GM23338 (cell line): ENCODE data around the gene ACAD11. TPM values are rescaled to one million over a fixed set of nuclear protein-coding genes. Genes with fewer than 3 reads are reported as not detected.

Experiments
- ATAC-seq: fragments of 200-7000 bp; cut with Tn5 transposase; 3 replicates; pipeline ENCODE4 v1.9.1; 2020
- DNase-seq: peaks from one replicate; pipeline ENCODE4 v3.0.0-alpha.2; 2015; ENCODE audit warnings: low spot score
- H2AFZ ChIP-seq: fragments of 200-600 bp; sonication (generic); 2 replicates; pipeline ENCODE4 v1.8.0; 2016; ENCODE audit warnings: antibody characterized with exemption, mild to moderate bottlenecking, moderate library complexity
- H3F3A ChIP-seq: fragments of 200-600 bp; sonication (generic); replicated peaks from 2 replicates; pipeline ENCODE4 v1.8.0; 2017; ENCODE audit warnings: antibody characterized with exemption, mixed run types, low read depth
- H3K27ac ChIP-seq: fragments of 200-600 bp; sonication (generic); 2 replicates; pipeline ENCODE4 v1.6.1; 2016; ENCODE audit warnings: low read depth
- H3K27me3 ChIP-seq: fragments of 200-600 bp; sonication (generic); 2 replicates; pipeline ENCODE4 v1.8.0; 2016; ENCODE audit warnings: mild to moderate bottlenecking, mixed run types, moderate library complexity; ENCODE audit not compliant: insufficient read depth
- H3K36me3 ChIP-seq: fragments of 200-600 bp; sonication (generic); 2 replicates; pipeline ENCODE4 v1.8.0; 2016; ENCODE audit warnings: mild to moderate bottlenecking; ENCODE audit not compliant: insufficient read depth
- H3K4me1 ChIP-seq: fragments of 200-600 bp; sonication (generic); 2 replicates; pipeline ENCODE4 v1.8.0; 2016; ENCODE audit warnings: mild to moderate bottlenecking, moderate library complexity; ENCODE audit not compliant: insufficient read depth
- H3K4me2 ChIP-seq: fragments of 200-600 bp; sonication (generic); 2 replicates; pipeline ENCODE4 v1.7.1; 2017; ENCODE audit warnings: mixed run types
- H3K4me3 ChIP-seq: fragments of 200-600 bp; sonication (generic); 2 replicates; pipeline ENCODE4 v1.6.1; 2016; ENCODE audit warnings: mixed run types
- H3K79me2 ChIP-seq: fragments of 200-600 bp; sonication (generic); replicated peaks from 2 replicates; pipeline ENCODE4 v1.8.0; 2017; ENCODE audit warnings: mild to moderate bottlenecking; ENCODE audit not compliant: insufficient read depth
- H3K9me2 ChIP-seq: fragments of 200-600 bp; sonication (generic); 2 replicates; pipeline ENCODE4 v1.8.0; 2017; ENCODE audit not compliant: insufficient read depth
- H4K20me1 ChIP-seq: fragments of 200-600 bp; sonication (generic); replicated peaks from 2 replicates; pipeline ENCODE4 v1.8.0; 2017; ENCODE audit warnings: mild to moderate bottlenecking; ENCODE audit not compliant: insufficient read depth
- H3K27ac Mint-ChIP-seq: 2 replicates; pipeline ENCODE4 v1.8.0; 2020; ENCODE audit warnings: inconsistent platforms, mild to moderate bottlenecking, moderate library complexity, mixed read lengths
- H3K27me3 Mint-ChIP-seq: 3 replicates; pipeline ENCODE4 v1.8.0; 2022; ENCODE audit warnings: low read depth, mild to moderate bottlenecking, moderate library complexity, mixed read lengths, inconsistent platforms; ENCODE audit not compliant: insufficient read depth, poor library complexity
- H3K36me3 Mint-ChIP-seq: 3 replicates; pipeline ENCODE4 v1.8.0; 2021; ENCODE audit warnings: low read depth, mild to moderate bottlenecking, inconsistent platforms, moderate library complexity, mixed read lengths
- H3K4me1 Mint-ChIP-seq: 3 replicates; pipeline ENCODE4 v1.8.0; 2020; ENCODE audit warnings: mild to moderate bottlenecking, inconsistent platforms, mixed read lengths
- H3K4me3 Mint-ChIP-seq: 3 replicates; pipeline ENCODE4 v1.8.0; 2021; ENCODE audit warnings: moderate library complexity, mild to moderate bottlenecking, inconsistent platforms, mixed read lengths
- H3K9me3 Mint-ChIP-seq: 3 replicates; pipeline ENCODE4 v1.8.0; 2020; ENCODE audit warnings: moderate library complexity, mild to moderate bottlenecking, inconsistent platforms, mixed read lengths
- CREB1 ChIP-seq: fragments of 250-450 bp; sonication (Bioruptor Pico); IDR thresholded peaks from 2 replicates; pipeline ENCODE4 v1.5.0; 2020; ENCODE audit warnings: low read depth, mild to moderate bottlenecking, moderate library complexity
- CTCF ChIP-seq, 2 experiments: fragments of 200-600 bp in 1 of 2; sonication (generic) in 1 of 2; conservative IDR thresholded peaks; 2 replicates each; pipeline versions ENCODE4 v1.5.1 to v1.6.1; 2016 to 2017; ENCODE audit warnings: antibody characterized with exemption in 2 of 2, low read depth in 2 of 2, mild to moderate bottlenecking in 2 of 2, moderate library complexity in 1 of 2
- ETS1 ChIP-seq: IDR thresholded peaks from 2 replicates; pipeline ENCODE4 v1.6.1; 2016; ENCODE audit warnings: antibody characterized with exemption
- EZH2 ChIP-seq: fragments of 200-600 bp; sonication (generic); IDR thresholded peaks from one replicate; pipeline ENCODE4 v1.8.0; 2017; ENCODE audit warnings: antibody characterized with exemption, mild to moderate bottlenecking, low read depth; ENCODE audit not compliant: unreplicated experiment
- EZH2phosphoT487 ChIP-seq: fragments of 200-600 bp; sonication (generic); IDR thresholded peaks from one replicate; pipeline ENCODE4 v1.8.1; 2018; ENCODE audit warnings: antibody characterized with exemption; ENCODE audit not compliant: unreplicated experiment
- NANOG ChIP-seq: IDR thresholded peaks from 2 replicates; pipeline ENCODE4 v1.6.1; 2016; ENCODE audit warnings: antibody characterized with exemption, borderline replicate concordance
- POLR2AphosphoS5 ChIP-seq: IDR thresholded peaks from 2 replicates; pipeline ENCODE4 v1.6.1; 2016; ENCODE audit warnings: antibody characterized with exemption, low read depth
- ZNF331 ChIP-seq: fragments of 250-450 bp; sonication (Bioruptor Pico); IDR thresholded peaks from 2 replicates; pipeline ENCODE4 v1.5.0; 2020; ENCODE audit warnings: low read depth, mild to moderate bottlenecking, moderate library complexity
- polyA plus RNA-seq: library from polyadenylated mRNA; unstranded; fragments of >200 nt; fragmentation: Nextera tagmentation; extraction: Ambion mirVana; gene quantifications from 2 replicates; pipeline ENCODE4 v1.2.1, GENCODE V29; 2016
- total RNA-seq: library from RNA; depleted of rRNA; stranded (reverse); fragments of >200 nt; shearing (Covaris generic); gene quantifications from 2 replicates; pipeline ENCODE4 v1.2.3, GENCODE V29; 2014
- TF ChIP-seq, protein P1 (sequence below): IDR thresholded peaks from one replicate; pipeline ENCODE4 v1.6.1; 2018; ENCODE audit warnings: antibody characterized with exemption; ENCODE audit not compliant: unreplicated experiment
- TF ChIP-seq, protein P2 (sequence below): fragments of 250-450 bp; sonication (Bioruptor Pico); IDR thresholded peaks from 2 replicates; pipeline ENCODE4 v1.5.0; 2020; ENCODE audit warnings: mild to moderate bottlenecking, moderate library complexity

ACAD11 gene
- total and polyA plus RNA-seq, 2 experiments from 2014 or later, result 11.4 to 17.1 TPM

DNA sequence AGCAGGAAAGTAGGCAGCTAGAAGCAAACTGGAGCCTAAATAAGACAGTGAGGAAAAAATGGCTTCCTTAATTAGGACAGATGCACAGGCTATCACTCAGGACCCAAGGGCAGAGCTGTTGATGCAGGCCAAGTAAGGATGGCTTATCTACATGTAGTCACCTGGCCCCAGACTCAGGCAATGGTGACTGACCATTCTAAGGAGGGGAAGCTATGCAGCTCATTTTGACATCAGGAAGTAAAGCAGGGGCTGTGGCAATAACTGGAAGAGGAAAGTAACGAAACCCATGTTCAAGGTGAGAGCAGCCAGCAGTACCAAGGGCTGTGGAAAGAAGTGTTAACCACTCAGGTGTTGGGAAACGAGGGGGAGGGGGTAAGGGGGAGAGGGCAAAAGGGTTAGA, 16.2 kb downstream of the ACAD11 start:
- ATAC-seq (no peak), DNase-seq (no peak)
- H3K27me3 ChIP-seq, result no peaks in the 10 kb centered on the region
- no peaks in the 10 kb centered on the region for H3K9me2 ChIP-seq
- H3K4me3 ChIP-seq, result no peak overlapping the region
- Mint-ChIP-seq H3K4me3 (no peak overlapping the region), H3K36me3 (no peaks in the 10 kb centered on the region), H3K9me3 (no peaks in the 10 kb centered on the region), H3K4me1 (no peaks in the 10 kb centered on the region), H3K27me3 (peaks cover 2% of the 10 kb centered on the region), H3K27ac (no peak overlapping the region)
- H3K27ac ChIP-seq, result no peak overlapping the region
- no peaks in the 10 kb centered on the region for H4K20me1 ChIP-seq
- no peaks in the 10 kb centered on the region for H3F3A ChIP-seq
- no peaks in the 10 kb centered on the region for H3K4me1 ChIP-seq
- no peak overlapping the region for H2AFZ ChIP-seq
- H3K79me2 ChIP-seq, result no peaks in the 10 kb centered on the region
- H3K36me3 ChIP-seq, result no peaks in the 10 kb centered on the region
- H3K4me2 ChIP-seq, result no peak overlapping the region
- TF ChIP-seq CTCF (conservative IDR thresholded peaks at IDR 0.05; ENCODE audit: low read depth in 2 of 2) (no peak), CREB1 (CRISPR knock-in tag) (no peak), ZNF331 (CRISPR knock-in tag) (no peak)
- TF ChIP-seq, protein P1, sequence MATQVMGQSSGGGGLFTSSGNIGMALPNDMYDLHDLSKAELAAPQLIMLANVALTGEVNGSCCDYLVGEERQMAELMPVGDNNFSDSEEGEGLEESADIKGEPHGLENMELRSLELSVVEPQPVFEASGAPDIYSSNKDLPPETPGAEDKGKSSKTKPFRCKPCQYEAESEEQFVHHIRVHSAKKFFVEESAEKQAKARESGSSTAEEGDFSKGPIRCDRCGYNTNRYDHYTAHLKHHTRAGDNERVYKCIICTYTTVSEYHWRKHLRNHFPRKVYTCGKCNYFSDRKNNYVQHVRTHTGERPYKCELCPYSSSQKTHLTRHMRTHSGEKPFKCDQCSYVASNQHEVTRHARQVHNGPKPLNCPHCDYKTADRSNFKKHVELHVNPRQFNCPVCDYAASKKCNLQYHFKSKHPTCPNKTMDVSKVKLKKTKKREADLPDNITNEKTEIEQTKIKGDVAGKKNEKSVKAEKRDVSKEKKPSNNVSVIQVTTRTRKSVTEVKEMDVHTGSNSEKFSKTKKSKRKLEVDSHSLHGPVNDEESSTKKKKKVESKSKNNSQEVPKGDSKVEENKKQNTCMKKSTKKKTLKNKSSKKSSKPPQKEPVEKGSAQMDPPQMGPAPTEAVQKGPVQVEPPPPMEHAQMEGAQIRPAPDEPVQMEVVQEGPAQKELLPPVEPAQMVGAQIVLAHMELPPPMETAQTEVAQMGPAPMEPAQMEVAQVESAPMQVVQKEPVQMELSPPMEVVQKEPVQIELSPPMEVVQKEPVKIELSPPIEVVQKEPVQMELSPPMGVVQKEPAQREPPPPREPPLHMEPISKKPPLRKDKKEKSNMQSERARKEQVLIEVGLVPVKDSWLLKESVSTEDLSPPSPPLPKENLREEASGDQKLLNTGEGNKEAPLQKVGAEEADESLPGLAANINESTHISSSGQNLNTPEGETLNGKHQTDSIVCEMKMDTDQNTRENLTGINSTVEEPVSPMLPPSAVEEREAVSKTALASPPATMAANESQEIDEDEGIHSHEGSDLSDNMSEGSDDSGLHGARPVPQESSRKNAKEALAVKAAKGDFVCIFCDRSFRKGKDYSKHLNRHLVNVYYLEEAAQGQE, result no peak

- Histone ChIP-seq H3K4me2 (no peak overlapping the region), H3K27ac (no peak overlapping the region), H3K9me2 (no peaks in the 10 kb centered on the region), H3K36me3 (no peaks in the 10 kb centered on the region), H3K4me3 (no peak overlapping the region), H3K4me1 (no peaks in the 10 kb centered on the region), H4K20me1 (no peaks in the 10 kb centered on the region), H2AFZ (no peak overlapping the region), H3K79me2 (no peaks in the 10 kb centered on the region), H3F3A (no peaks in the 10 kb centered on the region), H3K27me3 (no peaks in the 10 kb centered on the region)
- Mint-ChIP-seq H3K4me3 (no peak overlapping the region), H3K27ac (no peak overlapping the region), H3K9me3 (no peaks in the 10 kb centered on the region), H3K4me1 (no peaks in the 10 kb centered on the region), H3K36me3 (no peaks in the 10 kb centered on the region), H3K27me3 (peaks cover 2% of the 10 kb centered on the region)
- DNase-seq (no peak), ATAC-seq (no peak)
- TF ChIP-seq POLR2AphosphoS5, result no peak
- TF ChIP-seq, protein P2, sequence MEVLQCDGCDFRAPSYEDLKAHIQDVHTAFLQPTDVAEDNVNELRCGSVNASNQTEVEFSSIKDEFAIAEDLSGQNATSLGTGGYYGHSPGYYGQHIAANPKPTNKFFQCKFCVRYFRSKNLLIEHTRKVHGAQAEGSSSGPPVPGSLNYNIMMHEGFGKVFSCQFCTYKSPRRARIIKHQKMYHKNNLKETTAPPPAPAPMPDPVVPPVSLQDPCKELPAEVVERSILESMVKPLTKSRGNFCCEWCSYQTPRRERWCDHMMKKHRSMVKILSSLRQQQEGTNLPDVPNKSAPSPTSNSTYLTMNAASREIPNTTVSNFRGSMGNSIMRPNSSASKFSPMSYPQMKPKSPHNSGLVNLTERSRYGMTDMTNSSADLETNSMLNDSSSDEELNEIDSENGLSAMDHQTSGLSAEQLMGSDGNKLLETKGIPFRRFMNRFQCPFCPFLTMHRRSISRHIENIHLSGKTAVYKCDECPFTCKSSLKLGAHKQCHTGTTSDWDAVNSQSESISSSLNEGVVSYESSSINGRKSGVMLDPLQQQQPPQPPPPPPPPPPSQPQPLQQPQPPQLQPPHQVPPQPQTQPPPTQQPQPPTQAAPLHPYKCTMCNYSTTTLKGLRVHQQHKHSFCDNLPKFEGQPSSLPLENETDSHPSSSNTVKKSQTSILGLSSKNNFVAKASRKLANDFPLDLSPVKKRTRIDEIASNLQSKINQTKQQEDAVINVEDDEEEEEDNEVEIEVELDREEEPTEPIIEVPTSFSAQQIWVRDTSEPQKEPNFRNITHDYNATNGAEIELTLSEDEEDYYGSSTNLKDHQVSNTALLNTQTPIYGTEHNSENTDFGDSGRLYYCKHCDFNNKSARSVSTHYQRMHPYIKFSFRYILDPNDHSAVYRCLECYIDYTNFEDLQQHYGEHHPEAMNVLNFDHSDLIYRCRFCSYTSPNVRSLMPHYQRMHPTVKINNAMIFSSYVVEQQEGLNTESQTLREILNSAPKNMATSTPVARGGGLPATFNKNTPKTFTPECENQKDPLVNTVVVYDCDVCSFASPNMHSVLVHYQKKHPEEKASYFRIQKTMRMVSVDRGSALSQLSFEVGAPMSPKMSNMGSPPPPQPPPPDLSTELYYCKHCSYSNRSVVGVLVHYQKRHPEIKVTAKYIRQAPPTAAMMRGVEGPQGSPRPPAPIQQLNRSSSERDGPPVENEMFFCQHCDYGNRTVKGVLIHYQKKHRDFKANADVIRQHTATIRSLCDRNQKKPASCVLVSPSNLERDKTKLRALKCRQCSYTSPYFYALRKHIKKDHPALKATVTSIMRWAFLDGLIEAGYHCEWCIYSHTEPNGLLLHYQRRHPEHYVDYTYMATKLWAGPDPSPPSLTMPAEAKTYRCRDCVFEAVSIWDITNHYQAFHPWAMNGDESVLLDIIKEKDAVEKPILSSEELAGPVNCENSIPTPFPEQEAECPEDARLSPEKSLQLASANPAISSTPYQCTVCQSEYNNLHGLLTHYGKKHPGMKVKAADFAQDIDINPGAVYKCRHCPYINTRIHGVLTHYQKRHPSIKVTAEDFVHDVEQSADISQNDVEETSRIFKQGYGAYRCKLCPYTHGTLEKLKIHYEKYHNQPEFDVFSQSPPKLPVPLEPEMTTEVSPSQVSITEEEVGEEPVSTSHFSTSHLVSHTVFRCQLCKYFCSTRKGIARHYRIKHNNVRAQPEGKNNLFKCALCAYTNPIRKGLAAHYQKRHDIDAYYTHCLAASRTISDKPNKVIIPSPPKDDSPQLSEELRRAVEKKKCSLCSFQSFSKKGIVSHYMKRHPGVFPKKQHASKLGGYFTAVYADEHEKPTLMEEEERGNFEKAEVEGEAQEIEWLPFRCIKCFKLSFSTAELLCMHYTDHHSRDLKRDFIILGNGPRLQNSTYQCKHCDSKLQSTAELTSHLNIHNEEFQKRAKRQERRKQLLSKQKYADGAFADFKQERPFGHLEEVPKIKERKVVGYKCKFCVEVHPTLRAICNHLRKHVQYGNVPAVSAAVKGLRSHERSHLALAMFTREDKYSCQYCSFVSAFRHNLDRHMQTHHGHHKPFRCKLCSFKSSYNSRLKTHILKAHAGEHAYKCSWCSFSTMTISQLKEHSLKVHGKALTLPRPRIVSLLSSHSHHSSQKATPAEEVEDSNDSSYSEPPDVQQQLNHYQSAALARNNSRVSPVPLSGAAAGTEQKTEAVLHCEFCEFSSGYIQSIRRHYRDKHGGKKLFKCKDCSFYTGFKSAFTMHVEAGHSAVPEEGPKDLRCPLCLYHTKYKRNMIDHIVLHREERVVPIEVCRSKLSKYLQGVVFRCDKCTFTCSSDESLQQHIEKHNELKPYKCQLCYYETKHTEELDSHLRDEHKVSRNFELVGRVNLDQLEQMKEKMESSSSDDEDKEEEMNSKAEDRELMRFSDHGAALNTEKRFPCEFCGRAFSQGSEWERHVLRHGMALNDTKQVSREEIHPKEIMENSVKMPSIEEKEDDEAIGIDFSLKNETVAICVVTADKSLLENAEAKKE, result no peak
- TF ChIP-seq EZH2phosphoT487, result no peak
- no peak for TF ChIP-seq NANOG
- no peak for TF ChIP-seq ETS1
- no peak for TF ChIP-seq EZH2
These were observed 17.1 kb downstream of the ACAD11 start for GRCh38 chr3:132642539-132642847.
